BLaER1 (cell line): ENCODE results near the gene TCF12.
A peak's percentile ranks its signal among the peaks of the same experiment; 100 is the strongest.

ENCODE experiments used
- H3K27ac ChIP-seq: shearing (Covaris generic); formaldehyde crosslinking; 2 replicates; pipeline ENCODE4 v1.8.1; 2022
- H3K27me3 ChIP-seq: shearing (Covaris generic); formaldehyde crosslinking; 2 replicates; pipeline ENCODE4 v1.8.1; 2022
- H3K36me3 ChIP-seq: shearing (Covaris generic); formaldehyde crosslinking; 2 replicates; pipeline ENCODE4 v1.8.1; 2022
- H3K4me1 ChIP-seq: shearing (Covaris generic); formaldehyde crosslinking; 2 replicates; pipeline ENCODE4 v1.8.1; 2022
- H3K4me2 ChIP-seq: shearing (Covaris generic); formaldehyde crosslinking; 2 replicates; pipeline ENCODE4 v1.8.1; 2022
- H3K4me3 ChIP-seq: shearing (Covaris generic); formaldehyde crosslinking; 2 replicates; pipeline ENCODE4 v1.8.1; 2022
- H3K9ac ChIP-seq: shearing (Covaris generic); formaldehyde crosslinking; 2 replicates; pipeline ENCODE4 v1.8.1; 2022
- H3K9me3 ChIP-seq: shearing (Covaris generic); formaldehyde crosslinking; 2 replicates; pipeline ENCODE4 v1.8.1; 2022
- H4K20me1 ChIP-seq: shearing (Covaris generic); formaldehyde crosslinking; 2 replicates; pipeline ENCODE4 v1.8.1; 2022
- Cebpa-rat ChIP-seq: shearing (Covaris generic); IDR thresholded peaks from 2 replicates; pipeline ENCODE4 v1.8.1; 2022

TCF12 gene

GRCh38 chr15:57323806-57324589, 405.6 kb downstream of the TCF12 start:
- H3K36me3 ChIP-seq: 0 out of 2 replicates have a peak, but pooled peaks cover 2% of the 10 kb centered on the region
- TF ChIP-seq Cebpa-rat: no peak
- H3K9me3 ChIP-seq: peaks cover 8% of the 10 kb centered on the region
- H3K4me2 ChIP-seq: peak overlapping the region; percentile 54
- H3K9ac ChIP-seq: 0 out of 2 replicates have a peak overlapping the region, but pooled peaks have one; percentile 19
- no peaks in the 10 kb centered on the region for H3K27me3 ChIP-seq
- H4K20me1 ChIP-seq: no peaks in the 10 kb centered on the region
- no peak overlapping the region for H3K4me3 ChIP-seq
- H3K27ac ChIP-seq: 0 out of 2 replicates have a peak overlapping the region, but pooled peaks have one; percentile 22
- H3K4me1 ChIP-seq: peaks cover 49% of the 10 kb centered on the region

- H3K36me3 ChIP-seq: no peaks in the 10 kb centered on the region
- no peaks in the 10 kb centered on the region for H3K27me3 ChIP-seq
- TF ChIP-seq Cebpa-rat: no peak
- no peak overlapping the region for H3K4me2 ChIP-seq
- H4K20me1 ChIP-seq: no peaks in the 10 kb centered on the region
- no peak overlapping the region for H3K9ac ChIP-seq
- H3K9me3 ChIP-seq: peaks cover 3% of the 10 kb centered on the region
- H3K4me3 ChIP-seq: no peak overlapping the region
- H3K4me1 ChIP-seq: peaks cover 44% of the 10 kb centered on the region
- no peak overlapping the region for H3K27ac ChIP-seq
These were observed 406.1 kb downstream of the TCF12 start for GRCh38 chr15:57324590-57324890.

GRCh38 chr15:57324944-57325679, 406.7 kb downstream of the TCF12 start:
- no peak overlapping the region for H3K4me3 ChIP-seq
- H3K9ac ChIP-seq: no peak overlapping the region
- H3K27ac ChIP-seq: no peak overlapping the region
- no peaks in the 10 kb centered on the region for H3K36me3 ChIP-seq
- no peak for TF ChIP-seq Cebpa-rat
- H3K9me3 ChIP-seq: no peaks in the 10 kb centered on the region
- H3K4me2 ChIP-seq: no peak overlapping the region
- H3K27me3 ChIP-seq: no peaks in the 10 kb centered on the region
- H3K4me1 ChIP-seq: peaks cover 44% of the 10 kb centered on the region
- no peaks in the 10 kb centered on the region for H4K20me1 ChIP-seq

- Histone ChIP-seq H3K27me3 (no peaks in the 10 kb centered on the region), H3K36me3 (no peaks in the 10 kb centered on the region), H3K4me3 (no peak overlapping the region), H3K4me2 (no peak overlapping the region), H3K4me1 (peaks cover 42% of the 10 kb centered on the region), H3K9ac (no peak overlapping the region), H4K20me1 (no peaks in the 10 kb centered on the region), H3K27ac (no peak overlapping the region), H3K9me3 (no peaks in the 10 kb centered on the region)
- TF ChIP-seq Cebpa-rat: no peak
These were observed 407.8 kb downstream of the TCF12 start for GRCh38 chr15:57326196-57326595.

GRCh38 chr15:57327985-57328471, 409.6 kb downstream of the TCF12 start:
- H3K9me3 ChIP-seq: no peaks in the 10 kb centered on the region
- H3K27ac ChIP-seq: no peak overlapping the region
- H3K9ac ChIP-seq: no peak overlapping the region
- H3K4me3 ChIP-seq: no peak overlapping the region
- no peak overlapping the region for H3K4me2 ChIP-seq
- no peaks in the 10 kb centered on the region for H3K27me3 ChIP-seq
- TF ChIP-seq Cebpa-rat: no peak
- H3K36me3 ChIP-seq: no peaks in the 10 kb centered on the region
- H4K20me1 ChIP-seq: no peaks in the 10 kb centered on the region
- H3K4me1 ChIP-seq: peaks cover 31% of the 10 kb centered on the region

GRCh38 chr15:57328479-57328878, 410.0 kb downstream of the TCF12 start:
- H3K4me1 ChIP-seq: peaks cover 26% of the 10 kb centered on the region
- H3K4me2 ChIP-seq: no peak overlapping the region
- no peaks in the 10 kb centered on the region for H3K27me3 ChIP-seq
- H3K9me3 ChIP-seq: no peaks in the 10 kb centered on the region
- H3K36me3 ChIP-seq: no peaks in the 10 kb centered on the region
- no peak overlapping the region for H3K4me3 ChIP-seq
- H3K27ac ChIP-seq: no peak overlapping the region
- no peak overlapping the region for H3K9ac ChIP-seq
- TF ChIP-seq Cebpa-rat: no peak
- no peaks in the 10 kb centered on the region for H4K20me1 ChIP-seq

- Histone ChIP-seq H3K36me3 (no peaks in the 10 kb centered on the region), H3K4me3 (no peak overlapping the region), H3K9me3 (no peaks in the 10 kb centered on the region), H3K9ac (no peak overlapping the region), H3K4me1 (peaks cover 22% of the 10 kb centered on the region), H3K27ac (no peak overlapping the region), H3K4me2 (no peak overlapping the region), H3K27me3 (no peaks in the 10 kb centered on the region), H4K20me1 (no peaks in the 10 kb centered on the region)
- no peak for TF ChIP-seq Cebpa-rat
These were observed 410.5 kb downstream of the TCF12 start for GRCh38 chr15:57328897-57329296.

GRCh38 chr15:57329582-57330367, 411.3 kb downstream of the TCF12 start:
- Histone ChIP-seq H3K4me1 (peaks cover 21% of the 10 kb centered on the region), H3K4me2 (peak overlapping the region; percentile 63), H3K36me3 (no peaks in the 10 kb centered on the region), H4K20me1 (no peaks in the 10 kb centered on the region), H3K4me3 (no peak overlapping the region), H3K27me3 (no peaks in the 10 kb centered on the region), H3K9ac (no peak overlapping the region), H3K9me3 (no peaks in the 10 kb centered on the region), H3K27ac (no peak overlapping the region)
- no peak for TF ChIP-seq Cebpa-rat

- H3K9ac ChIP-seq: no peak overlapping the region
- H3K4me2 ChIP-seq: peak overlapping the region; percentile 63
- H3K36me3 ChIP-seq: no peaks in the 10 kb centered on the region
- no peaks in the 10 kb centered on the region for H3K9me3 ChIP-seq
- peaks cover 26% of the 10 kb centered on the region for H3K4me1 ChIP-seq
- no peak for TF ChIP-seq Cebpa-rat
- H3K4me3 ChIP-seq: no peak overlapping the region
- H4K20me1 ChIP-seq: no peaks in the 10 kb centered on the region
- H3K27ac ChIP-seq: no peak overlapping the region
- H3K27me3 ChIP-seq: no peaks in the 10 kb centered on the region
These were observed 412.3 kb downstream of the TCF12 start for GRCh38 chr15:57330619-57331340.
